BE2C (cell line): ENCODE results near the gene TTC23L.

Experiments used
- DNase-seq: peaks from one replicate; pipeline ENCODE4 v3.0.0-alpha.2; 2020
- H3K27me3 ChIP-seq: fragments of 250-450 bp; sonication (Bioruptor Pico); 2 replicates; pipeline ENCODE4 v1.5.1; 2020; ENCODE audit warnings: mild to moderate bottlenecking
- H3K36me3 ChIP-seq: fragments of 250-450 bp; sonication (Bioruptor Pico); 2 replicates; pipeline ENCODE4 v1.5.1; 2020; ENCODE audit warnings: mild to moderate bottlenecking
- H3K4me1 ChIP-seq: fragments of 250-450 bp; sonication (Bioruptor Pico); 2 replicates; pipeline ENCODE4 v1.5.1; 2020
- H3K4me3 ChIP-seq: 2 replicates; pipeline ENCODE4 v1.5.1; 2011; ENCODE audit warnings: low read depth, low read length
- H3K9me3 ChIP-seq: fragments of 250-450 bp; sonication (Bioruptor Pico); 2 replicates; pipeline ENCODE4 v1.5.1; 2020
- TF ChIP-seq, protein P1 (sequence below): IDR thresholded peaks from 2 replicates; pipeline ENCODE4 v1.5.1; 2012; ENCODE audit warnings: mild to moderate bottlenecking, low read depth, low read length

Gene TTC23L

DNA sequence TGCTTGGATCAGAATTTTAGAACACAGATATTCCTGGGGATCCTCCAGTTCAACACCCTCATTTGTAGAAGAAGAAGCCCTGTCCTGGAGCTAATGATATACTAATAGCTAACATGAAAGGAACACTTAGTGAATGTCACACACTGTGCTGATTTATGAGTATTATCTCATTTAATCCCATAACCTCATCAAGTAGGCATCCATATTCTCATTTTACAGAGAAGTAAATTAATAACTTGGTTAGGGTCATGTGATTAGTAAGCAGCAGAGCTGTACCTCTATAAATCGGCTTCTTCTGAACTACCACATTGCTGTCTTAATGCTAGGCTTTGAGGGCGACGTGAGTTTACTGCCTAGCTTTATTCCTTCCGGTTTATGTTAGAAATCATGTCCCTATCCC lies 6.0 kb downstream of the TTC23L start:
- Histone ChIP-seq H3K4me3 (no peak overlapping the region), H3K27me3 (peaks cover 33% of the 10 kb centered on the region), H3K36me3 (no peaks in the 10 kb centered on the region), H3K4me1 (no peaks in the 10 kb centered on the region), H3K9me3 (no peaks in the 10 kb centered on the region)
- TF ChIP-seq, protein P1, sequence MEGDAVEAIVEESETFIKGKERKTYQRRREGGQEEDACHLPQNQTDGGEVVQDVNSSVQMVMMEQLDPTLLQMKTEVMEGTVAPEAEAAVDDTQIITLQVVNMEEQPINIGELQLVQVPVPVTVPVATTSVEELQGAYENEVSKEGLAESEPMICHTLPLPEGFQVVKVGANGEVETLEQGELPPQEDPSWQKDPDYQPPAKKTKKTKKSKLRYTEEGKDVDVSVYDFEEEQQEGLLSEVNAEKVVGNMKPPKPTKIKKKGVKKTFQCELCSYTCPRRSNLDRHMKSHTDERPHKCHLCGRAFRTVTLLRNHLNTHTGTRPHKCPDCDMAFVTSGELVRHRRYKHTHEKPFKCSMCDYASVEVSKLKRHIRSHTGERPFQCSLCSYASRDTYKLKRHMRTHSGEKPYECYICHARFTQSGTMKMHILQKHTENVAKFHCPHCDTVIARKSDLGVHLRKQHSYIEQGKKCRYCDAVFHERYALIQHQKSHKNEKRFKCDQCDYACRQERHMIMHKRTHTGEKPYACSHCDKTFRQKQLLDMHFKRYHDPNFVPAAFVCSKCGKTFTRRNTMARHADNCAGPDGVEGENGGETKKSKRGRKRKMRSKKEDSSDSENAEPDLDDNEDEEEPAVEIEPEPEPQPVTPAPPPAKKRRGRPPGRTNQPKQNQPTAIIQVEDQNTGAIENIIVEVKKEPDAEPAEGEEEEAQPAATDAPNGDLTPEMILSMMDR, result no peak
- no peak for DNase-seq

DNA sequence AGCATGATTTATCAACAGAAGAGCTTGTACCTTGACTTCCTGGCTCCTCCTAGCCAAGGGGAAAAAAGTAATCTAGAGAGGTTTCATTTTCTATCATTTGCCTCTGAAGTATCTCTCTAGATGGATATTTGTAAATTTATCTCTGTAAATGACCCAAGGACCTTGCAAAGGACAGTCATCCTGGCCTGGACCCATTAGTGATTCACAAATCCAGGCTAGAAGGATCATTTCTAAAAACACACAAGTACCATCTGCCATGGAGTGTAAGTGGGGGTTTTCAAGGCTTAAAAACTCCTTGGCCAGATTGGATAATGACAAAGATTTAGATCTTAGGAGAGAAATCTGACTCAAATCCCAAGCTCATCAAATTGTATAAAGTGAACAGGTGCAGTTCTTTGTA lies 8.1 kb downstream of the TTC23L start:
- Histone ChIP-seq H3K4me3 (no peak overlapping the region), H3K27me3 (peaks cover 24% of the 10 kb centered on the region), H3K9me3 (no peaks in the 10 kb centered on the region), H3K36me3 (no peaks in the 10 kb centered on the region), H3K4me1 (no peaks in the 10 kb centered on the region)
- TF ChIP-seq, protein P1, result no peak
- DNase-seq, result no peak

DNA sequence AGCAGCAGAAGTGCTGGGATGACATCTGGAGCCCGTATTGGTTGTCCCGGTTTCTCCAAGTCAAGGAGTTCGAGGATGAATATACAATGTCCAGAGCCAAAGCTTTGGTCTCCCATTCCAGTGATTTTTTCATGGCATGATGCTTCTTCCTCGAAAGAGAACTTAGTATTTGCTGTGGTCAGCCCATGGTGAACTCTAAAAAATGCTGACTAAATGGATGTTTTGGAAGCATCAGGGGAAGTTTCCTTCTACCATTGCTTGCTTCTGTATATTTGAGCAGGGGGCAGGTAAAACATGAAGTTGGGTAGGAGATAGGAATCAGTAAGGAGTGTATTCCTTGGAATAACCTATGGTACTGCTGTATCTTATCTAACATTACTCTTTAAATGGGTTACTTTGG lies 8.6 kb downstream of the TTC23L start:
- no peak overlapping the region for H3K4me3 ChIP-seq
- H3K36me3 ChIP-seq, result no peaks in the 10 kb centered on the region
- TF ChIP-seq, protein P1, result no peak
- H3K4me1 ChIP-seq, result no peaks in the 10 kb centered on the region
- DNase-seq, result no peak
- peaks cover 24% of the 10 kb centered on the region for H3K27me3 ChIP-seq
- H3K9me3 ChIP-seq, result no peaks in the 10 kb centered on the region

DNA sequence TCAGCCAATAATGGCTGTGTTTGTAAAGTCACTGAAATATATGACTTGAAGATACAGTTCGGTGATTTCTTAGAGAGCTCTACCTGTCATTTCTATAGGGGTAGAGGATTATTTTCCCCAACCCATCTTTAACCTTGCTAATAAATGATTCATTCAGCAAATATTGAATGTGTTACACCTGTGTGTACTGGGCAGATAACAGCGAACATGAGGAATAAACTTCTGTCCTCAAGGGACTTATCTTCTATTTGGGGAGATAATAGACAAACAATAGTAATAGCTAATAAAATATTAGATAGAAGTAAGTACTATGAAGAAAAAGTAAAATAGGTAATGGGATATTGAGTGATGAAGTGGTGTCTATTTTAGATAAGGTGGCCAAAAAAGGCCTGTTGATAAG lies 9.3 kb downstream of the TTC23L start:
- DNase-seq, result no peak
- Histone ChIP-seq H3K4me3 (no peak overlapping the region), H3K9me3 (no peaks in the 10 kb centered on the region), H3K27me3 (peaks cover 23% of the 10 kb centered on the region), H3K36me3 (no peaks in the 10 kb centered on the region), H3K4me1 (no peaks in the 10 kb centered on the region)
- TF ChIP-seq, protein P1, result no peak

DNA sequence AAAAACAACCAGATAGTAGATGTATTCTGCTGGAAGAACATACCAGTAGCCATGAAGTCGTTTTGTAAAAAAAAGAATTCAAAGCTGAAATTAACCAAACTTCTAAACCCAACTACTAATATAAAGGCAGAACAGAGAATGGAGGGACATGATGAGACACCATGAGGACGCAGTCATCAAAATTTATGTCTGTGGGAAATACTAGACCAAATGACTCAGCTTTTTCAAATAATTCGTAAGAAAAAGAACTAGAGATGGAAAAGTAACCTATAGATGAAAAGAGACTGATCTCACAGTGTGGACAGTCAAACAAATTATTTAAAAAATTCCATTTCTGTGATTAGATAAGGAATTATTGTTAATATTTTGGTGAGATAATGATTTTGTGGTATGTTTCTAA lies 10.3 kb downstream of the TTC23L start:
- Histone ChIP-seq H3K4me3 (no peak overlapping the region), H3K36me3 (no peaks in the 10 kb centered on the region), H3K4me1 (no peaks in the 10 kb centered on the region), H3K9me3 (no peaks in the 10 kb centered on the region), H3K27me3 (peaks cover 15% of the 10 kb centered on the region; the same call in 1 of the 2 replicates)
- no peak for DNase-seq
- TF ChIP-seq, protein P1, result no peak

DNA sequence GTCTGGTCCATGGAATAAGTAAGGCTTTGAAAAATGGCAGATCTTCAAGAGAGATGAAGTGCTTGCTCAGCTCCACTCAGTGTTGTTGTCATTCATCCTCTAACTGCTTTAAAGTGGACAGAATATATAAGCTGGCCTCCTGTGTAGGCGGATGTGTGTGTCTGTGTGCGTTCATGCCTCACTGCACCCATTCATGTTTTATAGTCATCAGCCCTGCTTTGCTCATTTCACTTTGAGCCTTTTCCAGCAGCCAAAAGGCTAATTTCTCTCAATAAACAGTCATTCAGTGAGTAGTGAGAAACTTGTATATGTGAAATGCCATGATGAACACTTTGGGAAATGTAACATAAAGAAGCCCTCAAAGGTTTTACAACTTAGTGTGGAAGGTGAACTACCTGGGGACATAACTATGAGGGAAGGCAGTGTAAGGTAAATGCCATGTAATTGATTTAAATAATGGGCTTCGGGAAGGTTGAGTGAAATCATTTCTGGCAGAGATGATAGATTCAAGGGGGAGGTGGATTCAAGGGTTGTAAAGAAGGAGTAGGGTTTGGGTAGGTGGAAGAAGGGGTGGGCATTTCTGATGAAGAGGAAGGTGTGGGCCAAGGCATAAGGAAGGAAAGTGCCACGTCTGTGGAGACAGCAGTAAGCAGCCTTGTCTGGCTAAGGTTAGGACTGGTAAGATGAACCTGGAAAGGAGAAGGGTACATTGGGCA lies 15.7 kb downstream of the TTC23L start:
- H3K27me3 ChIP-seq, result peaks cover 17% of the 10 kb centered on the region
- H3K4me1 ChIP-seq, result no peaks in the 10 kb centered on the region
- no peaks in the 10 kb centered on the region for H3K36me3 ChIP-seq
- no peak overlapping the region for H3K4me3 ChIP-seq
- TF ChIP-seq, protein P1, result no peak
- DNase-seq, result no peak
- H3K9me3 ChIP-seq, result no peaks in the 10 kb centered on the region
